ENCODE data around the gene ZNF526. TPM values are rescaled to one million over a fixed set of nuclear protein-coding genes. Genes with fewer than 3 reads are reported as not detected.

The ZNF526 gene
- total RNA-seq, 1 experiment from 2014 or later: 21.3 TPM

DNA sequence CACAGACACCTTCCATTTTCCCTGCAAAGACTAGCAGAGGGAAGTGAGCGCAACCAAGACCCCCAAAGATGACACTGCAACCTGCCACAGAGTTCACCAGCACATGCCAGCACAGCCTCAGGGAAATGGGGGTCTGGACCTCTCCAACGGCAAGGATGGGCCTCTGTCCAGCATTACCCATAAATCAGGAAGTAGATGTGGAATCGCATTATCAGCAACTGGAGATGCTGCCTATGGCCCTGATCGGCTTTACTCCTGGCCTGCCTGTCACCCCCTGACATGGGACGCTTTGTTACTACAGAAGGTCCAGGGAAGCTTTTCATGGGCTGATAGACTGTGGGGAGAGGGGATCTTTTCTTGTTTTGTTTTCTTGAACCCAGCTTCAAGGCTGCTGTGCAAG, 46.4 kb upstream of the ZNF526 start:
- Histone ChIP-seq H3K9me3 (ENCODE audit: low read depth, low read length, poor library complexity, severe bottlenecking) (no peaks in the 10 kb centered on the region), H3K27ac (ENCODE audit: low read depth, low read length, poor library complexity, severe bottlenecking) (no peak overlapping the region), H3K4me1 (ENCODE audit: insufficient read depth, low read length, poor library complexity, severe bottlenecking) (peaks cover 16% of the 10 kb centered on the region), H3K4me3 (ENCODE audit: low read depth, low read length, poor library complexity, severe bottlenecking) (no peak overlapping the region), H3K36me3 (ENCODE audit: insufficient read depth, low read length, poor library complexity, severe bottlenecking) (no peaks in the 10 kb centered on the region), H3K27me3 (replicated peaks; ENCODE audit: insufficient read depth, low read depth, low read length, poor library complexity) (peaks cover 37% of the 10 kb centered on the region)
- intact Hi-C loops (cut with micrococcal nuclease; ENCODE audit: unreplicated experiment): no loop called here
- ChIA-PET POLR2A (ENCODE audit: low non-redundant PET) (no interaction called here), CTCF (no interaction called here)
- BruUV-seq (replicated peaks): no TSS peak
- no peak for DNase-seq (ENCODE audit: low spot score)
- TF ChIP-seq CTCF (conservative IDR thresholded peaks at IDR 0.05; ENCODE audit: low read depth, low read length) (no peak), EZH2 (IDR thresholded peaks at IDR 0.05; ENCODE audit: borderline replicate concordance, low read depth, low read length, poor library complexity, severe bottlenecking) (no peak)

DNA sequence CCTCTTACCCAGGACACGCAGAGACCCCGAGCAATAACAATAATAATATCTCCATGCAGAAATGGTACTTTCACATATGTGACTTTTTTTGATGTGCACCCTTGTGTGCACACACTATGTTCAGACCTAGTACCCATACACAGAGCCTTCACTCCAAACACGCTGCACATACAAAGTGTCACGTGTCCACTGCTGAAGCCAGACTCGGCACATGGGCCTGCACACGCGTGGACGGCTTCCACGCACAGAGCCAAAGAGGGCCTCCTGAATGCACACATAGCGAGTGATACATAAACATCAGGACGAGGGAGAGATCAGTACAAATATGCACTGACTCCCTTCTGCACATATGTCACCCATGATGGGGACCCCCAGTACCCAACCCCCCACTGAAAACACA, 45.9 kb upstream of the ZNF526 start:
- no peaks in the 10 kb centered on the region for H3K36me3 ChIP-seq (ENCODE audit: insufficient read depth, low read length, poor library complexity, severe bottlenecking)
- DNase-seq (ENCODE audit: low spot score): no peak
- CTCF ChIA-PET: no interaction called here
- H3K4me3 ChIP-seq (ENCODE audit: low read depth, low read length, poor library complexity, severe bottlenecking): no peak overlapping the region
- no peak overlapping the region for H3K27ac ChIP-seq (ENCODE audit: low read depth, low read length, poor library complexity, severe bottlenecking)
- TF ChIP-seq EZH2 (IDR thresholded peaks at IDR 0.05; ENCODE audit: borderline replicate concordance, low read depth, low read length, poor library complexity, severe bottlenecking) (no peak), CTCF (conservative IDR thresholded peaks at IDR 0.05; ENCODE audit: low read depth, low read length) (no peak)
- peaks cover 42% of the 10 kb centered on the region for H3K27me3 ChIP-seq (replicated peaks; ENCODE audit: insufficient read depth, low read depth, low read length, poor library complexity)
- H3K9me3 ChIP-seq (ENCODE audit: low read depth, low read length, poor library complexity, severe bottlenecking): no peaks in the 10 kb centered on the region
- POLR2A ChIA-PET (ENCODE audit: low non-redundant PET): no interaction called here
- intact Hi-C loops (cut with micrococcal nuclease; ENCODE audit: unreplicated experiment): no loop called here
- BruUV-seq (replicated peaks): no TSS peak
- peaks cover 16% of the 10 kb centered on the region for H3K4me1 ChIP-seq (ENCODE audit: insufficient read depth, low read length, poor library complexity, severe bottlenecking)

- Histone ChIP-seq H3K36me3 (ENCODE audit: insufficient read depth, low read length, poor library complexity, severe bottlenecking) (no peaks in the 10 kb centered on the region), H3K4me3 (ENCODE audit: low read depth, low read length, poor library complexity, severe bottlenecking) (no peak overlapping the region), H3K27me3 (replicated peaks; ENCODE audit: insufficient read depth, low read depth, low read length, poor library complexity) (peaks cover 51% of the 10 kb centered on the region), H3K27ac (ENCODE audit: low read depth, low read length, poor library complexity, severe bottlenecking) (no peak overlapping the region), H3K4me1 (ENCODE audit: insufficient read depth, low read length, poor library complexity, severe bottlenecking) (peaks cover 16% of the 10 kb centered on the region), H3K9me3 (ENCODE audit: low read depth, low read length, poor library complexity, severe bottlenecking) (no peaks in the 10 kb centered on the region)
- intact Hi-C loops (cut with micrococcal nuclease; ENCODE audit: unreplicated experiment): no loop called here
- no peak for DNase-seq (ENCODE audit: low spot score)
- TF ChIP-seq CTCF (conservative IDR thresholded peaks at IDR 0.05; ENCODE audit: low read depth, low read length): no peak
- no TSS peak for BruUV-seq (replicated peaks)
- POLR2A ChIA-PET (ENCODE audit: low non-redundant PET): no interaction called here
- CTCF ChIA-PET: no interaction called here
These were observed 45.0 kb upstream of the ZNF526 start for GRCh38 chr19:42174958-42175734.

All from A673 (cell line).